GM23248 (cell line): ENCODE data around the gene COL23A1. TPM values are rescaled to one million over a fixed set of nuclear protein-coding genes. Genes with fewer than 3 reads are reported as not detected.

Experiments used
- DNase-seq: peaks from one replicate; pipeline ENCODE4 v3.0.0-alpha.2; 2015
- H2AFZ ChIP-seq: fragments of 200-600 bp; sonication (generic); 2 replicates; pipeline ENCODE4 v1.6.1; 2016; ENCODE audit warnings: antibody characterized with exemption
- H3F3A ChIP-seq: fragments of 200-600 bp; sonication (generic); 2 replicates; pipeline ENCODE4 v1.6.1; 2016; ENCODE audit warnings: mild to moderate bottlenecking, antibody characterized with exemption, mixed run types; ENCODE audit not compliant: insufficient read depth
- H3K27ac ChIP-seq: fragments of 200-600 bp; sonication (generic); 2 replicates; pipeline ENCODE4 v1.5.1; 2016; ENCODE audit warnings: mild to moderate bottlenecking
- H3K27me3 ChIP-seq: fragments of 200-600 bp; sonication (generic); replicated peaks from 2 replicates; pipeline ENCODE4 v1.6.1; 2016; ENCODE audit warnings: mild to moderate bottlenecking; ENCODE audit not compliant: insufficient read depth
- H3K36me3 ChIP-seq: fragments of 200-600 bp; sonication (generic); 2 replicates; pipeline ENCODE4 v1.6.1; 2016; ENCODE audit warnings: low read depth, mild to moderate bottlenecking
- H3K4me1 ChIP-seq: fragments of 200-600 bp; sonication (generic); 2 replicates; pipeline ENCODE4 v1.6.1; 2016; ENCODE audit warnings: mild to moderate bottlenecking; ENCODE audit not compliant: insufficient read depth
- H3K4me2 ChIP-seq: fragments of 200-600 bp; sonication (generic); one replicate; pipeline ENCODE4 v1.6.1; 2016; ENCODE audit warnings: mild to moderate bottlenecking; ENCODE audit not compliant: unreplicated experiment
- H3K4me3 ChIP-seq: fragments of 200-600 bp; sonication (generic); 2 replicates; pipeline ENCODE4 v1.5.1; 2016; ENCODE audit warnings: mild to moderate bottlenecking
- H3K79me2 ChIP-seq: fragments of 200-600 bp; sonication (generic); 2 replicates; pipeline ENCODE4 v1.6.1; 2016; ENCODE audit warnings: mild to moderate bottlenecking; ENCODE audit not compliant: insufficient read depth
- H3K9ac ChIP-seq: fragments of 200-600 bp; sonication (generic); 2 replicates; pipeline ENCODE4 v1.6.1; 2016; ENCODE audit warnings: mild to moderate bottlenecking
- H3K9me2 ChIP-seq: fragments of 200-600 bp; sonication (generic); 2 replicates; pipeline ENCODE4 v1.6.1; 2016; ENCODE audit warnings: mixed run types, mild to moderate bottlenecking, moderate library complexity; ENCODE audit not compliant: insufficient read depth
- H3K9me3 ChIP-seq: fragments of 200-600 bp; sonication (generic); one replicate; pipeline ENCODE4 v1.6.1; 2017; ENCODE audit warnings: low read depth
- H4K20me1 ChIP-seq: fragments of 200-600 bp; sonication (generic); 2 replicates; pipeline ENCODE4 v1.6.0; 2016; ENCODE audit not compliant: insufficient read depth
- EZH2 ChIP-seq: fragments of 200-600 bp; sonication (generic); IDR thresholded peaks from 2 replicates; pipeline ENCODE4 v1.6.1; 2018; ENCODE audit warnings: antibody characterized with exemption, mild to moderate bottlenecking; ENCODE audit not compliant: insufficient read depth, poor library complexity, severe bottlenecking
- EZH2phosphoT487 ChIP-seq: fragments of 200-600 bp; sonication (generic); IDR thresholded peaks from 2 replicates; pipeline ENCODE4 v1.6.1; 2018; ENCODE audit warnings: antibody characterized with exemption, moderate library complexity, mild to moderate bottlenecking, low read depth; ENCODE audit not compliant: insufficient read depth
- WGBS, 2 experiments: methylation state at CpG; one replicate each; pipeline ENCODE4 v1.1.6; 2015 to 2017; ENCODE audit warnings: low lambda C conversion rate in 2 of 2, low coverage in 1 of 2; ENCODE audit errors: missing lambda C conversion rate in 2 of 2; 5-methylcytosine and 5-hydroxymethylcytosine counted together
- in situ Hi-C: fragments of 300-500 bp; cut with MboI; formaldehyde crosslinking; loops from 2 replicates; pipeline ENCODE4 v1.15.0; 2020
- polyA plus RNA-seq: library from polyadenylated mRNA; unstranded; fragments of >200 nt; fragmentation: Nextera tagmentation; extraction: Ambion mirVana; gene quantifications from 2 replicates; pipeline ENCODE4 v1.2.1, GENCODE V29; 2016
- total RNA-seq: library from RNA; depleted of rRNA; stranded (reverse); fragments of >200 nt; shearing (Covaris generic); gene quantifications from 2 replicates; pipeline ENCODE4 v1.2.3, GENCODE V29; 2014

COL23A1 gene
- total and polyA plus RNA-seq, 2 experiments from 2014 or later, result not detected

DNA sequence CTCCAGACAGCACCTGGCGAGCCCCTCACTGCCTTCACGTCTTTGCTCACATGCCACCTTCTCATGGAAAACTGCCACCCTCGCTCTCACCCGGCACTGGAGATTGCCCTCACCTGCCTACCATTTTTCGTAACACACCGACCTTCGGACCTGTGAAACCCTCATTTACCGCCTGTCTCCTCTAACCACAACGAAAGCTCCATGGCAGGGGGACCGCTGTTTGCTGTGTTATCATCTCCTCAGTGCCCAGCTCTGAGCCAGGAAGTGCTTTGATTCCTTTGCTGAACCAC is 248.4 kb downstream of the COL23A1 start:
- H4K20me1 ChIP-seq, result no peaks in the 10 kb centered on the region
- DNase-seq, result no peak
- H3K9ac ChIP-seq, result no peak overlapping the region
- H2AFZ ChIP-seq, result no peak overlapping the region
- 56 to 68% methylated on average over 10 of the region's 10 CpGs for WGBS, 2 experiments
- no peaks in the 10 kb centered on the region for H3K36me3 ChIP-seq
- TF ChIP-seq EZH2phosphoT487, result no peak
- no peak for TF ChIP-seq EZH2
- no peaks in the 10 kb centered on the region for H3K79me2 ChIP-seq
- no peak overlapping the region for H3K4me2 ChIP-seq
- no peaks in the 10 kb centered on the region for H3K27me3 ChIP-seq
- no peaks in the 10 kb centered on the region for H3K4me1 ChIP-seq
- H3F3A ChIP-seq, result no peaks in the 10 kb centered on the region
- H3K4me3 ChIP-seq, result no peak overlapping the region
- H3K9me2 ChIP-seq, result no peaks in the 10 kb centered on the region
- H3K27ac ChIP-seq, result no peak overlapping the region
- in situ Hi-C loops, result no loop called here
- H3K9me3 ChIP-seq, result no peaks in the 10 kb centered on the region

DNA sequence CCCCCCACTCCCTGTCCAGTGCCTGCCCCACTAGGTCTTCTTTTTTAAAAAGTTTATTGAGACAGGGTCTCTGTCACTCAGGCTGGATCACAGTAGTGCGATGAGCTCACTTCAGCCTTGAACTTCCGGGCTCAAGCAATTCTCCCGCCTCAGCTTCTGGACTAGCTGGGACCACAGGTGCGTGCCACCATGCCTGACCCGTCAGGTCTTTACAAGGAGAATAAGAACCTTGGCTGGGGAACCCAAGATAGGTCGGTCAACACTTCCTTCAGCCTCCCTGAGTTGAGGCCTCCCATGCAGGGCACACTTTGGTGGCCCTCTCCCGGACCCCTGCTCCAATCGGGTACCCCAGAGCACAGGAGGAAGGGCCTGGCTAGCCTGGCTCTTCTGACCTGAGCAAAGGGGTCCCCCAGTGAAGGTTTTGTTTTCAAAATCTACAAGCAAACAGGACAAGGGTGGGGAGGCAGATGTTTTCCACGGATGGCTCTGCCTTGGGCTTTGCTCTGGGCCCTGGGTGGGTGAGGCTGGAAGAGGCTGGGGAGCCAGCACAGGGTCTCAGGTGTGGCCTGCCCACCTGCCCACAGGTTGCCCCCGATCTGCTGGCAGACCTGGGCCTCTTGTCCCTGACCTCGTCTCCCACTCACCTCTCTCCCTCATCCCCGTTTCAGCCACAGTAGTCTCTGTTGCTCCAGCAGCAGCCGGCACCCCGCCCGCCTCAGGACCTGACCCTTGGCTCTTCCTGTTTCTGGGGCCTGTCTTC is 248.9 kb downstream of the COL23A1 start:
- H3K27ac ChIP-seq, result no peak overlapping the region
- no peaks in the 10 kb centered on the region for H3F3A ChIP-seq
- H4K20me1 ChIP-seq, result no peaks in the 10 kb centered on the region
- TF ChIP-seq EZH2phosphoT487 (no peak), EZH2 (no peak)
- H3K36me3 ChIP-seq, result no peaks in the 10 kb centered on the region
- H3K9me2 ChIP-seq, result no peaks in the 10 kb centered on the region
- H3K4me2 ChIP-seq, result no peak overlapping the region
- 29 to 47% methylated on average over 13 to 15 of the region's 15 CpGs for WGBS, 2 experiments
- no peak for DNase-seq
- no peaks in the 10 kb centered on the region for H3K4me1 ChIP-seq
- no peak overlapping the region for H2AFZ ChIP-seq
- no peaks in the 10 kb centered on the region for H3K9me3 ChIP-seq
- no peak overlapping the region for H3K9ac ChIP-seq
- in situ Hi-C loops, result no loop called here
- H3K4me3 ChIP-seq, result no peak overlapping the region
- no peaks in the 10 kb centered on the region for H3K27me3 ChIP-seq
- no peaks in the 10 kb centered on the region for H3K79me2 ChIP-seq

DNA sequence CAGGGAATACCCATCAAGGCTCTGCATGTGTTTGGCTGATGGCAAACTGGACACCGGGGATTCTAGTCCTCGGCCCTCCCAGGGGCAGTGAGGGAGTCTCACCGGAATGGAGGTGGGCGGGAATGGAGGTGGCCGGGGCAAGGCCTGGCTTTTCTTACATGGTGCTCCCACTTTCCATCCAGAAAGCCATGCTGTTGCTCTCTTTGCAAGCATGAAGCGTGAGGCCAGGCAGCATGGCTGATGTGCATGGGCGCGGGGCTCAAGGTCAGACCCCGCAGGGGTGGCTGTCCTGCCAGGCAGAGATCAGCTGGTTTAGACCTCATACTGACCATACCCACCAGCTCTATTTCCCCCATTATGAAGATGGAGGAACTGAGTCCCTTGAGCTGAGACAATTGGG is 249.6 kb downstream of the COL23A1 start:
- H3K4me2 ChIP-seq, result no peak overlapping the region
- H3K79me2 ChIP-seq, result no peaks in the 10 kb centered on the region
- H3K27me3 ChIP-seq, result no peaks in the 10 kb centered on the region; the same call in 1 of the 2 replicates
- no peaks in the 10 kb centered on the region for H3K4me1 ChIP-seq
- H2AFZ ChIP-seq, result no peak overlapping the region
- H3K9me2 ChIP-seq, result no peaks in the 10 kb centered on the region
- in situ Hi-C loops, result no loop called here
- H3K9me3 ChIP-seq, result no peaks in the 10 kb centered on the region
- no peak overlapping the region for H3K9ac ChIP-seq
- no peak overlapping the region for H3K4me3 ChIP-seq
- H3K27ac ChIP-seq, result no peak overlapping the region
- WGBS, 2 experiments, result 73 to 80% methylated on average over 9 of the region's 9 CpGs
- H3F3A ChIP-seq, result no peaks in the 10 kb centered on the region
- DNase-seq, result no peak
- no peaks in the 10 kb centered on the region for H4K20me1 ChIP-seq
- no peak for TF ChIP-seq EZH2phosphoT487
- no peak for TF ChIP-seq EZH2
- no peaks in the 10 kb centered on the region for H3K36me3 ChIP-seq

DNA sequence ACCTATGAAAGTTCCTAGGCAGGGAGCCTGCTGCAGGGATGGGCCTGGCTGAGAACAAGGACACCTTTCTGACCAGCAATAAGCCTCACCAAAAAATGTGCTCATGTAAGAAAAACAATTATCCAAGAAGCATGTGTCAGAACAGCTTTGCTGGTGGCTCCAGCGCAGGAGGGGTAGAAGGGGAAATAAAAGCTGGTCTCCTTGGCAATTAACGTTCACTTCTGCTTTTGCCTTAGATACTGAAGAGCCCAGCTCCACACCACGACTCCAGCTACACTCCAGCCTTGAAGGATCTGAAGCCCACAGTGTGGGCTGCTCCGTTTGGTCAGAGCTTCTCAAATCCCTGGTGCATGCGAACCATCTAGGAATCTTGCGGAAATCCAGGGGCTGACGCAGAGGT is 250.0 kb downstream of the COL23A1 start:
- no peaks in the 10 kb centered on the region; the same call in 1 of the 2 replicates for H3K27me3 ChIP-seq
- H3K79me2 ChIP-seq, result no peaks in the 10 kb centered on the region
- H3K4me3 ChIP-seq, result no peak overlapping the region
- no peak overlapping the region for H3K4me2 ChIP-seq
- no peaks in the 10 kb centered on the region for H3K9me2 ChIP-seq
- H3F3A ChIP-seq, result no peaks in the 10 kb centered on the region
- H4K20me1 ChIP-seq, result no peaks in the 10 kb centered on the region
- no peak overlapping the region for H3K27ac ChIP-seq
- DNase-seq, result no peak
- no peak overlapping the region for H3K9ac ChIP-seq
- H3K4me1 ChIP-seq, result no peaks in the 10 kb centered on the region
- no peaks in the 10 kb centered on the region for H3K9me3 ChIP-seq
- no peaks in the 10 kb centered on the region for H3K36me3 ChIP-seq
- H2AFZ ChIP-seq, result no peak overlapping the region
- TF ChIP-seq EZH2phosphoT487, result no peak
- no peak for TF ChIP-seq EZH2
- 60% methylated on average over 7 of the region's 7 CpGs for WGBS, 2 experiments
- in situ Hi-C loops, result no loop called here
